PC-9 (cell line): ENCODE measurements around the gene SLC9A9.

ENCODE experiments used
- CTCF ChIP-seq: fragments of 200-600 bp; sonication (generic); conservative IDR thresholded peaks from 2 replicates; pipeline ENCODE4 v1.6.1; 2017; ENCODE audit warnings: mixed run types, antibody characterized with exemption, mild to moderate bottlenecking, moderate library complexity
- EZH2 ChIP-seq: fragments of 200-600 bp; sonication (generic); IDR thresholded peaks from 2 replicates; pipeline ENCODE4 v1.8.0; 2017; ENCODE audit warnings: antibody characterized with exemption, low read depth

- TF ChIP-seq CTCF (no peak), EZH2 (no peak)
Observed at GRCh38 chr3:143277531-143277930, 570.7 kb downstream of the SLC9A9 start.
